Naive thymus-derived CD4-positive, alpha-beta T cell (primary cell): ENCODE results near the gene TUBA1C. TPM values are rescaled to one million over a fixed set of nuclear protein-coding genes. Genes with fewer than 3 reads are reported as not detected.

Experiments
- ATAC-seq: fragments of 150-1000 bp; cut with Tn5 transposase; 2 replicates; pipeline ENCODE4 v1.10.0; 2021; ENCODE audit warnings: mild to moderate bottlenecking, moderate library complexity
- CTCF ChIA-PET: fragments of 350-600 bp; sonication (Branson Sonifier 250); formaldehyde crosslinking; loops from one replicate; lab custom pipeline; 2021; ENCODE audit warnings: antibody characterized with exemption; lab: Charles Lee
- POLR2A ChIA-PET: fragments of 350-600 bp; sonication (Branson Sonifier 250); formaldehyde crosslinking; loops from one replicate; lab custom pipeline; 2021; ENCODE audit warnings: antibody characterized with exemption, inconsistent platforms; lab: Charles Lee
- DNase-seq, 9 donors: peaks; one replicate each; pipeline versions ENCODE4 v3.0.0 to v3.0.0-alpha.2; 2020 to 2022; ENCODE audit warnings: mixed read lengths in 1 of 9
- H3K27ac ChIP-seq: one replicate; pipeline ENCODE4 v1.7.0; 2013; ENCODE audit warnings: mild to moderate bottlenecking, low read depth, low read length, moderate library complexity
- H3K27me3 ChIP-seq, 2 donors: one replicate each; pipeline ENCODE4 v1.7.0; 2013; ENCODE audit warnings: low read length in 2 of 2, mild to moderate bottlenecking in 2 of 2, moderate library complexity in 2 of 2; ENCODE audit not compliant: control insufficient read depth in 2 of 2, insufficient read depth in 2 of 2
- H3K36me3 ChIP-seq, 3 experiments: 1 replicate in 2 of 3; 2 replicates in 1 of 3; pipeline ENCODE4 v1.7.0; 2013; ENCODE audit warnings: low read length in 3 of 3, mild to moderate bottlenecking in 3 of 3, moderate library complexity in 1 of 3; ENCODE audit not compliant: insufficient read depth in 3 of 3, control insufficient read depth in 2 of 3
- H3K4me1 ChIP-seq, 2 donors: one replicate each; pipeline ENCODE4 v1.7.0; 2013; ENCODE audit warnings: low read length in 2 of 2, mild to moderate bottlenecking in 2 of 2, moderate library complexity in 1 of 2; ENCODE audit not compliant: control insufficient read depth in 2 of 2, insufficient read depth in 2 of 2
- H3K4me3 ChIP-seq: 2 replicates; pipeline ENCODE4 v1.7.0; 2013; ENCODE audit warnings: mild to moderate bottlenecking, low read length
- H3K9me3 ChIP-seq, 3 experiments: 1 replicate in 2 of 3; 2 replicates in 1 of 3; pipeline ENCODE4 v1.7.0; 2013; ENCODE audit warnings: low read length in 3 of 3; ENCODE audit not compliant: control insufficient read depth in 2 of 3
- H3K27ac Mint-ChIP-seq, 9 donors: one replicate each; pipeline ENCODE4 v1.8.0; 2020 to 2022; ENCODE audit warnings: mixed read lengths in 9 of 9, mild to moderate bottlenecking in 8 of 9, moderate library complexity in 5 of 9, inconsistent platforms in 2 of 9
- H3K27me3 Mint-ChIP-seq, 5 donors: one replicate each; pipeline ENCODE4 v1.8.0; 2021 to 2022; ENCODE audit warnings: mixed read lengths in 5 of 5, mild to moderate bottlenecking in 1 of 5
- H3K36me3 Mint-ChIP-seq, 5 donors: one replicate each; pipeline ENCODE4 v1.8.0; 2020 to 2022; ENCODE audit warnings: mixed read lengths in 5 of 5, mild to moderate bottlenecking in 3 of 5, inconsistent platforms in 1 of 5
- H3K4me1 Mint-ChIP-seq, 7 donors: one replicate each; pipeline ENCODE4 v1.8.0; 2020 to 2022; ENCODE audit warnings: mixed read lengths in 7 of 7, mild to moderate bottlenecking in 3 of 7, inconsistent platforms in 1 of 7
- H3K4me3 Mint-ChIP-seq, 10 donors: one replicate each; pipeline ENCODE4 v1.8.0; 2020 to 2022; ENCODE audit warnings: mild to moderate bottlenecking in 10 of 10, mixed read lengths in 10 of 10, moderate library complexity in 6 of 10, inconsistent platforms in 2 of 10
- H3K9me3 Mint-ChIP-seq, 11 donors: one replicate each; pipeline ENCODE4 v1.8.0; 2020 to 2022; ENCODE audit warnings: mixed read lengths in 11 of 11, mild to moderate bottlenecking in 4 of 11, inconsistent platforms in 1 of 11, moderate library complexity in 1 of 11
- intact Hi-C, 2 donors: fragments of 100-400 bp; cut with micrococcal nuclease; formaldehyde crosslinking; loops; one replicate each; pipeline ENCODE4 v1.15.1; 2023
- polyA plus RNA-seq, 2 donors: library from polyadenylated mRNA; unstranded; fragments of 300-500 nt; fragmentation: Illumina TruSeq; gene quantifications; one replicate each; pipeline ENCODE4 v1.2.3, GENCODE V29; 2021
- total RNA-seq, 6 experiments: library from RNA in 5 of 6; stranded (reverse) in 5 of 6; gene quantifications; 1 replicate in 5 of 6; 2 replicates in 1 of 6; pipeline ENCODE4 v1.2.3 and lab custom pipeline; 2021 to 2026

The TUBA1C gene
- total and polyA plus RNA-seq, 7 experiments from 2014 or later, result 17.9 to 195 (median 23.1) TPM

GRCh38 chr12:49225576-49226166, 39.2 kb upstream of the TUBA1C start:
- Mint-ChIP-seq H3K4me3 (no peak overlapping the region), H3K4me1 (peaks cover 0 to 16% (median 0%) of the 10 kb centered on the region in 7 donors), H3K9me3 (no peaks in the 10 kb centered on the region), H3K27me3 (peaks cover 0 to 7% (median 0%) of the 10 kb centered on the region in 5 donors), H3K36me3 (no peaks in the 10 kb centered on the region), H3K27ac (no peak overlapping the region)
- ATAC-seq, result peak; percentile 34
- Histone ChIP-seq H3K36me3 (no peaks in the 10 kb centered on the region), H3K4me3 (no peak overlapping the region), H3K27ac (no peak overlapping the region), H3K9me3 (no peaks in the 10 kb centered on the region), H3K4me1 (no peaks in the 10 kb centered on the region), H3K27me3 (no peaks in the 10 kb centered on the region)
- ChIA-PET POLR2A (interaction anchor here (1.4 kb wide), 1 partner anchor 95 kb away, joined by 5 read pairs; the partner anchor contains the start of gene TUBA1B), CTCF (interaction anchor here (0.6 to 0.7 kb wide), 2 partner anchors 127 to 156 kb away, joined by 3 to 4 read pairs; partner anchors contain the start of gene RHEBL1)
- no peak for DNase-seq
- intact Hi-C loops, result no loop called here

DNA sequence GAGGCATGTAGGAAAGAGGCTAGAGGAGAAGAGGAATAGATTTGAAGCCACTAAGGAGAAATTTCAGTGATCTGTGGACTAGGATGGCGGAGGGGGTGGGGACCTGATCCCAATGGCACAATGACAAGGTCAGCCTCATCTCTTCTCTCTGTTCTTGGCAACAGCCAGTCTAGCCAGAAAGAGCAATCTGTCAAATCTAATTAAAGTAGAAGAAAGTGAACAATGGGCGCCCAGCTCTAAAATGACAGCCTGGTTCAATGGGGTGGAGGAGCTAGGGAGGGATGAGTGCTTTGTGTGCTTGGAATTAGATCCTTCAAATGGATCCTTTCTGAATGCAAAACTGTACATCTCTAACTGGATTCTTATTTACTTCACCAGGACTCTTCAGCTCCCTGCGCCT, 37.2 kb upstream of the TUBA1C start:
- Histone ChIP-seq H3K9me3 (no peaks in the 10 kb centered on the region), H3K4me1 (no peaks in the 10 kb centered on the region), H3K4me3 (no peak overlapping the region), H3K27me3 (no peaks in the 10 kb centered on the region), H3K27ac (no peak overlapping the region), H3K36me3 (no peaks in the 10 kb centered on the region)
- ATAC-seq, result no peak
- POLR2A ChIA-PET, result interaction anchor here (1.4 kb wide), 1 partner anchor 39 kb away, joined by 4 read pairs; the partner anchor contains the start of gene TUBA1A
- Mint-ChIP-seq H3K27ac (no peak overlapping the region), H3K27me3 (peaks cover 0 to 4% (median 0%) of the 10 kb centered on the region in 5 donors), H3K4me1 (peaks cover 0 to 9% (median 0%) of the 10 kb centered on the region in 7 donors), H3K36me3 (no peaks in the 10 kb centered on the region), H3K4me3 (no peak overlapping the region), H3K9me3 (no peaks in the 10 kb centered on the region)
- intact Hi-C loops, result no loop called here
- no peak for DNase-seq
- CTCF ChIA-PET, result interaction anchor here (0.7 kb wide), 1 partner anchor 7 kb away, joined by 4 read pairs; no protein-coding TSS in a partner anchor

- intact Hi-C loops, result no loop called here
- POLR2A ChIA-PET, result no interaction called here
Observed at GRCh38 chr12:49228653-49229052, 36.2 kb upstream of the TUBA1C start.

GRCh38 chr12:49230176-49230804, 34.6 kb upstream of the TUBA1C start:
- Mint-ChIP-seq H3K27me3 (peaks cover 0 to 6% (median 0%) of the 10 kb centered on the region in 5 donors), H3K4me3 (no peak overlapping the region), H3K9me3 (no peaks in the 10 kb centered on the region), H3K36me3 (no peaks in the 10 kb centered on the region), H3K4me1 (peaks cover 0 to 12% (median 9%) of the 10 kb centered on the region in 7 donors), H3K27ac (no peak overlapping the region)
- peaks cover 0 to 7% of the 10 kb centered on the region in 2 donors for H3K4me1 ChIP-seq
- no peaks in the 10 kb centered on the region for H3K27me3 ChIP-seq
- H3K27ac ChIP-seq, result no peak overlapping the region
- no peak for DNase-seq
- intact Hi-C loops, result no loop called here
- H3K4me3 ChIP-seq, result no peak overlapping the region
- no peaks in the 10 kb centered on the region for H3K9me3 ChIP-seq
- CTCF ChIA-PET, result interaction anchor here (0.7 to 1.3 kb wide), 3 partner anchors 12 to 132 kb away, joined by 3 read pairs; no protein-coding TSS in a partner anchor
- no peaks in the 10 kb centered on the region for H3K36me3 ChIP-seq
- ATAC-seq, result no peak
- POLR2A ChIA-PET, result interaction anchor here (0.6 to 5.3 kb wide), 5 partner anchors 42 to 147 kb away, joined by 3 to 39 read pairs (median 4); partner anchors contain the start of genes LMBR1L, TUBA1A and TUBA1B

More at GRCh38 chr12:49228653-49229052, 36.2 kb upstream of the TUBA1C start:
- Mint-ChIP-seq H3K9me3 (no peaks in the 10 kb centered on the region), H3K4me3 (no peak overlapping the region), H3K27me3 (peaks cover 0 to 4% (median 0%) of the 10 kb centered on the region in 5 donors), H3K27ac (no peak overlapping the region), H3K36me3 (no peaks in the 10 kb centered on the region), H3K4me1 (peaks cover 0 to 12% (median 4%) of the 10 kb centered on the region in 7 donors)
- DNase-seq (no peak), ATAC-seq (no peak)
- peaks cover 0 to 1% of the 10 kb centered on the region in 2 donors for H3K4me1 ChIP-seq
- CTCF ChIA-PET, result no interaction called here
- H3K9me3 ChIP-seq, result no peaks in the 10 kb centered on the region
- H3K27me3 ChIP-seq, result no peaks in the 10 kb centered on the region
- H3K36me3 ChIP-seq, result no peaks in the 10 kb centered on the region
- H3K4me3 ChIP-seq, result no peak overlapping the region
- H3K27ac ChIP-seq, result no peak overlapping the region

DNA sequence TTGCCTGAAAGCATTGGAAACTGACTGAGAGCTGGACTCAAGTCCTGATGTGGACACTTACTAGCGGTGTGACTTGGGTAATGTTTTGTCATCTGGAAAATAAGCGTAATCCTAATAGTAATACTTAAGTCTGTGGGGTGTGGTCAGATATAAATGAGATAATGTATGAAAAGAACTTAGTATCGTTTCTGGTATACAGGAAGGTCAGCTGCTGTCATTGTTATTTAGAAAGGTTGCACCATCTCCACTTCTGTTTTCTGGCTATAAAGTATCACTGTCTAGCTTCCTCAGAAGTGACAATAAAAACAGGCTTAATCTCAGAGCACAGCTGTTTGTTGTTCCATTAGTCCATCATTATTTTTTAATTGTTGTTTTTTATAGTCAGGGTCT, 34.1 kb upstream of the TUBA1C start:
- Mint-ChIP-seq H3K9me3 (no peaks in the 10 kb centered on the region), H3K4me3 (no peak overlapping the region), H3K4me1 (peaks cover 0 to 12% (median 9%) of the 10 kb centered on the region in 7 donors), H3K27me3 (peaks cover 0 to 6% (median 0%) of the 10 kb centered on the region in 5 donors), H3K36me3 (no peaks in the 10 kb centered on the region), H3K27ac (no peak overlapping the region)
- Histone ChIP-seq H3K27ac (no peak overlapping the region), H3K27me3 (no peaks in the 10 kb centered on the region), H3K4me3 (no peak overlapping the region), H3K4me1 (peaks cover 0 to 7% of the 10 kb centered on the region in 2 donors), H3K36me3 (no peaks in the 10 kb centered on the region), H3K9me3 (no peaks in the 10 kb centered on the region)
- ChIA-PET CTCF (interaction anchor here (0.7 to 1.3 kb wide), 4 partner anchors 12 to 133 kb away, joined by 3 read pairs; no protein-coding TSS in a partner anchor), POLR2A (interaction anchor here (0.7 to 5.3 kb wide), 4 partner anchors 42 to 148 kb away, joined by 3 to 39 read pairs (median 20); partner anchors contain the start of genes LMBR1L, TUBA1A and TUBA1B)
- intact Hi-C loops, result no loop called here
- peak; percentile 17 for ATAC-seq
- DNase-seq, result no peak

DNA sequence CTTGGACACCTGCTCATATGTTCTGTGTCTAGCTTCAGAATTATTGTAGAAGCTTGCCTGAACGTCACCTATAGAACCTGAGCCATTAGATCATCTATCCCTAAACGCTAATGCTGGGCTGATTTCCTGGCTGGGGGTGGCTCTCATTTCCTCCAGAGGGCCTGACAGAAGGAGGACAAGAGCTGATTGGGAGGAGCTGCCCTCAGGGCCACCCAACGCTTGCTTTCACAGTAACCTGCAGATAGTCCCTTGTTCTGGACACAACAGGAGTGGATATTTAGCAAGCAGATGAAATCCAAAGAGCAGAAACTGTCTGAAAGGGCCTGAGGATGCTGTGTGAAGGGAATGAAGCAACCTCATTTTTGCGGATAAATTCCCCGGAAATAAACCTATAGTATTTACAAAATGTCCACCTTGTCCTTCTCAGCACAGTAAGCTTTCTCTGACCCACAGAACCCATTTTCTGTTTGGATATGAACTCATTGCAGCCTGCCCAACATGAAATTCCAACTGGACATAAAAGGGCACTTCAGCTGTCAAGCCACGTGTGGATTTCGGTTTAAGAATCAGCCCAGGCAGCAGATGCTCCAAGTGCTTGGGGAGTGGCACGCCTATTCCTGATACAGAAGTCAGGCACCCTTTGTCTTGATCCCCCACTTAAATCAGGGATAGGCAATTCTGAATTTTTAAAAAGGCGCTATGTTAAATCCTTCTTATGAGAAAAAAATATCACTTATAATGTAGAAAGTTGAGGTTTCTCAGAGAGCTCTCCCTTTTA, 32.8 kb upstream of the TUBA1C start:
- intact Hi-C loops, result no loop called here
- H3K27ac ChIP-seq, result no peak overlapping the region
- POLR2A ChIA-PET, result interaction anchor here (5.2 to 5.3 kb wide), 2 partner anchors 44 to 101 kb away, joined by 38 to 39 read pairs; partner anchors contain the start of genes TUBA1A and TUBA1B
- H3K27ac Mint-ChIP-seq, result peak overlapping the region in 1 of 9 donors; percentile 17
- H3K27me3 Mint-ChIP-seq, result peaks cover 0 to 6% (median 0%) of the 10 kb centered on the region in 5 donors
- no peaks in the 10 kb centered on the region for H3K36me3 ChIP-seq
- CTCF ChIA-PET, result interaction anchor here (0.6 to 2.9 kb wide), 5 partner anchors 8 to 169 kb away, joined by 3 to 20 read pairs (median 4); partner anchors contain the start of gene TUBA1B
- no peak overlapping the region for H3K4me3 ChIP-seq
- H3K9me3 Mint-ChIP-seq, result no peaks in the 10 kb centered on the region
- ATAC-seq (no peak), DNase-seq (no peak)
- peaks cover 0 to 12% (median 9%) of the 10 kb centered on the region in 7 donors for H3K4me1 Mint-ChIP-seq
- H3K36me3 Mint-ChIP-seq, result no peaks in the 10 kb centered on the region
- H3K4me1 ChIP-seq, result peaks cover 0 to 7% of the 10 kb centered on the region in 2 donors
- H3K27me3 ChIP-seq, result no peaks in the 10 kb centered on the region
- no peak overlapping the region for H3K4me3 Mint-ChIP-seq
- no peaks in the 10 kb centered on the region for H3K9me3 ChIP-seq
